GM19238 (cell line): ENCODE data around the gene CYSRT1.

Source experiments
- DNase-seq: peaks from one replicate; pipeline ENCODE4 v3.0.0; 2011; ENCODE audit warnings: low spot score; ENCODE audit not compliant: insufficient read length

Gene CYSRT1

GRCh38 chr9:137190315-137190856 lies 34.6 kb upstream of the CYSRT1 start:
- DNase-seq = no peak

DNA sequence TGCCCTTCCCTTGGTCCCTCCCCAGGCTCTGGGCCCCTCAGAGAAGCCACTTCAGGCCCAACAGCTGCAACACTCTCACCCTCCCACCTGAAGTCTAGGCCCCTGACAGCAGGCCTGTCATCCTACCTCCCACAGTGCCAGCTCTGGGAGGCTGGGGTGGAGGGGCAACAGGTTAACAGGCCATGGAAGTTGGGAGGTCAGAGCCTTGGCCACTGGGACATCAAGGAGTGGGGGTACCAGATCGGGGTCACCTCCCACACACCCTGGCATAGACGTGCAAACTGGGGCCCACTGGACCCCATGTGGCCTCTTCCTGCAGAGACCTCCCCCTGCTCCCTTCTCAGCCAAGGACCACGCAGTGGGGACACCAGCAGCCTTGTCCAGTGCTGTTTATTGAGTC lies 33.7 kb upstream of the CYSRT1 start:
- DNase-seq = no peak

DNA sequence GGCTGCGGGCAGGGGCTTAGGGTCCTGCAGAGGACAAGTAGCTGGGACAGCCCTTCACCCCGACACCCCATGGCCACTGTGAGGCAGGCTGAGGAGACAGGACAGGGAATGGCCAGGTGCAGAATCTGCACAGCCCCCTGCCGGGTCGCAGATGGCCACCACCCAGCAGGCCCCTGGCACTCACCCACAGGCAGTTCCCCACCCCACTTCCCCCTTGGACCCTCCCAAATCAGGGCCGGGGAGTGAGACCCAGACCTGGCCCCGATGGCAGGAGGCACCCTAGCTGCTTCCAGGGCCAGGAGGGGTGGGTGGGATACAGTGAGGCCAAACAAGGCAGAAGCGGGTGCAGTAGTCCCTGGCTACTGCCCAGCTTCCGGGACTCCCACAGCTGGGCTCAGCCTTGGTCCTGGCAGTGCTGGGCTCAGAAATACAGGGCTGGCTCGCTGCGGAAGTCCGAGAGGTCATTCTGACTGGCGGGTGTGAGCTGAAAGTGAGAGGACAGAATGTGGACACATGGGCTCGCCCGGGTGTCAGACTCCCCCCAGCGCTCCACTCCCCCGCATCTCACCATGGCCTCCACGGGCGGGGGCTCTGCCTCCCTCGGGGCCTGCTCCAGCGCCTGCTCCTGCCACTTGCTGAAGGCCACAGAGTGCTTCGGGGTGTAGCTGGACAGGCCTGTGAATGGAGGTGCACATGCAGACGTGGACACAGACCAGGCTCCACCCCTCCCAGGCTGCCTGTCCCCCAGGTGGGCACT lies 33.1 kb upstream of the CYSRT1 start:
- no peak for DNase-seq

- DNase-seq = no peak
These were observed 32.6 kb upstream of the CYSRT1 start for GRCh38 chr9:137192448-137192780.

DNA sequence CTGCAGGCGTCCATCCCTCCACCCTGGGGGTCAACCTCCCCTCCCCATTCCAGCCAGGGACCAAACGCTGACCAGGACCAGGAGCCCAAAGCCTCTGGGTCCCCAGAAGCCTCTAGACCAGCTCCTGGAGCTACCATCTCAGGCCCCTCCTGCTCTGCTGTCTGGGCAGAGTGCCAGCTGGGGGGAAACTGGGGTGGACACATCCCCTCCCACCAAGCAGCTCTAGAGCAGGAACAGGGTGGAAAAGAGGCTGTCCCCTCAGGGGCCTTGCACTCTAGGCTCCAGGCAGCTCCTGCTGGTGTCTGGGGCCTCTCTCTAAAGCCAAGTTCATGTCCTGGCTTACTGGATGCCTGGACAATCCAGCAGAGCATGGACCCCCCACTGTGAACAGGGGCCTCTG lies 32.1 kb upstream of the CYSRT1 start:
- DNase-seq = no peak

DNA sequence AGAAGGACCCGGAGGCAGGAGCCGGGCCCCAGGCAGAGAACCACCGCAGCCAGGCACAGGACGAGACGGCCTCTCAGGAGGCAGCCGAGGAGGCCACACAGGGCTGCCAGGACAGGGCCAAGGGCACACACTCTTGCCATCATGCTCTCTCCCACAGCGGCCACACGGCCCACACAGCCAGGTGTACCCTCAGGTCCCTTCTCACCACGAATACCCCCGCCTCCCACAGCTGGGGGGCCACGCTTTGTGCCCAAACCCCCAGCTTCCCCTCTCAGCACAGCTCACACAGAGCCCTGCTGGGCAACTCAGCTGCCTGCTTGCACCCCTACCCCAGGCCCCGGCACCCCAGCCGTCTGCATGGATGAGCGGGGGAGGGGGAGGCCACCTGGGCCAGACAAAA lies 31.2 kb upstream of the CYSRT1 start:
- DNase-seq = no peak

GRCh38 chr9:137194388-137194787 lies 30.6 kb upstream of the CYSRT1 start:
- DNase-seq = no peak

DNA sequence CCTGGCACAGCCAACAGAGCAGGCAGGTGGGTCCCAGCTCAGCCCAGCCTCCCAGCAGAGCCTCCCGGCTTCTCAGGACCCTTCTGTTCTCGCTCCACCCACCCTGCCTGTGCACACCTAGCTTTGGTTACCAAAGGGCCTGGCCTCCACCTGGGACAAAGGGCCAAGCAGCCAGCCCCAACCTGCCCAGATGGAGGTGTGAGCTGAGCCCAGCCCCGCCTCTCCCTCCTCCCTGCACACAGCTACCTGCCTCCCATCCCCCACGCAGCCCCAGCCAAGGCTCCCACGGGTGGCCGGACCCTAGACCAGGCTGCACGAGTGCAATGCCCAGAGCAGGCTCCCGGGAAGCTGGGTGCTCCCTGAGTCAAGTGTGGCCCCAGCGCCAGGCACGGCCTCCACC lies 30.1 kb upstream of the CYSRT1 start:
- DNase-seq = no peak

- DNase-seq = no peak
These were observed 29.3 kb upstream of the CYSRT1 start for GRCh38 chr9:137195525-137196220.

- DNase-seq = no peak
These were observed 26.7 kb upstream of the CYSRT1 start for GRCh38 chr9:137198051-137198901.

DNA sequence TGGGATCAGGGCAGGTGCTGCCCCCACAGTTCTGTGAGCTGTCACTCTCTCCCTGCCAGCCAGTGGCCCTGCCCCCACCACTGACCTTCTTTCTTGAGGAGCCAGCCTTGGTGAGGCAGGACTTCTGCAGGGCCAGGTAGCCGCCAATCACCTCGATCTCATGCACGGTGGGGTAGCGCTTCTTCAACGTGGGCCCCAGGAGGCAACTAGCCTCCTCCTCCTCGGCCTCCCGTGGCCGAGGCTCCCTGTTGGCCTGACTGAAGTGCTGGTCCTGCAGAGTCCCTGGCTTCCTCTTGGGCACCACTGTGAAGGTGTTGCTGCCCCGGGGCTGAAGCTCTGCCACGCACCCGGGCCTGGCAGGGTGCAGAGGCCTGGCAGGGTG lies 26.1 kb upstream of the CYSRT1 start:
- DNase-seq = no peak

DNA sequence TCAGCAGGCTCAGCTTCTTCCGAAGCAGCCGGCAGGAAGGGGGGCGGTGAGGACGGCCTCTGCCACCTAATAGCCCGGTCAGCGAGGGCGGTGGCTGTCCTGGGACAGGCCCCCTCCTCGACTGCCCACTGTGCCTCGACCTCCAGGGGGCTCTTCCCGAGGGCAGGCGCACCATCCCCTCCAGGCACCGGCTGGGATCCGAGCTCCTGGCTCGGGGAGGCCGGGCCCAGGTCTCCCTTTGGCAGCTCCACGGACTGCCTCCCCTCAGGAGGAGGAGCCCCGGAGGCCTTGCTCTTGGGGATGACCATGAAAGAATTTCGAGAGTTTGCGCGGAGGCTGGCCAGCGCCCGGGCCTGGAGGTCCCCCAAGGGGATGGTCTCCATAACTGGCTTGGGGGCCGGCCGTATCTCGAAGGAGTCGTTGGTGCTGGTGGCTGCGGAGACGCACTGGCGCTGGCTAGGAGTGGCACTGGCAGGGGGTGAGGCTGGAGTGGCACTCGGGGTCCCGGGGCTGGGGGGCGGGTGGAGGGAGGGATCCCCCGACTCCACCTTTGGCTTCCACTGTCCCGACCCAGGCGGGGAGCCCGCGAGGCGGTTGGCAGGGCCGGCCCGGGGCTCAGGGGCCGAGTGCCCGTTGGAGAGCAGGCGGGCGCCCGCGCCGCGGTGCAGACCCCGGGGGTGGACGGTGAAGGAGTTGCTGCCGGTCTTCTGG lies 25.4 kb upstream of the CYSRT1 start:
- no peak for DNase-seq

DNA sequence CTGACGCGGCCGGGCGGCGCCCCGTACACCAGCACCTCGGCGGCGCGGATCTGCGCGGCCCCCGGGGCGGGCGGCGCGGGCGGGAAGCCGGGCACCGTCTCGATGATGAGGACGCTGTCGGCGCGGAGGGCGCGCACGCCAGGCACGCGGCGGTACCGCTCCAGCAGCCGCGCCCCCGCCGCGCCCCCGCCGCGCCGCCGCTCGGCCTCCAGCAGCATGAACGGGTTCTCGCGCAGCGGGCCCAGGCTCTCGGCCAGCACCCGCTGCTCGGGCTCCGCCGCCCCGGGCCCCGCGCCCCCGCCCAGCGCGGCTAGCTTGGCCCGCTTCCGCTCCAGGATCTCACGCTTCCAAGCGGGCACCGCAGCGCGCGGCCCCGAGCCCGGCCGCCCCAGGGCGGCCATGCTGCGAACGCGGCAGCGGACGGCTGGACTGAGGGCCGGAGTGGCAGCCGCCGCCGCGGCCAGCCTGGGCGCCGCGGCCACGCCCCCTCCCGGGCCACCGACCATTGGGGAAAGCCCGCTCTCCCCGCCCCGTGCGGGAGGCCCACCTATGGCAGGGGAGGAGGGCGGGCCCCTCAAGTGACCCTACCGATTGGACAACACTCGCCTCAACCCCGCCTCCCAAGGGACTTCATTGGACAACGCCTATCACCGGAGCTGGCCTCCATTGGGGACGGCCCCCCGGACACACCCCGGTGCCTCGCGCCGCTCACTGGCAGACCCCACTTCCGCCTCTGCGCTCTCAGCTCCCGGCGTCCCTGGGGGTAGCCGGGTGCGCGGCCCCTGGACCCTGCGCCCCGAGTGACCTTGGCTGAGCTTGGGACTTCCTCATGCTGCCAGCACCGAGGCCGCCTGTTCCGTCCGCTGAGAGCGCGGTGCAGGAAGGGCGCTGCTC lies 24.4 kb upstream of the CYSRT1 start, which contains the start of gene TPRN:
Gene TPRN, minus strand, starts transcription at position 431 of the 894 bp plus-strand sequence. Its CDS starts 30 bp downstream, at position 401.
- peak; percentile 100 for DNase-seq

GRCh38 chr9:137201205-137201868 lies 23.6 kb upstream of the CYSRT1 start:
- DNase-seq = no peak

GRCh38 chr9:137202966-137203365 lies 22.0 kb upstream of the CYSRT1 start:
- DNase-seq = no peak

GRCh38 chr9:137204731-137205125 lies 20.2 kb upstream of the CYSRT1 start:
- DNase-seq = no peak

GRCh38 chr9:137205126-137206069 lies 19.6 kb upstream of the CYSRT1 start, which contains the start of the genes NDOR1 and TMEM203:
Gene NDOR1 (plus strand): TSS chr9:137205700. CDS start chr9:137205778, 78 bp downstream.
Gene TMEM203 (minus strand): TSS chr9:137205648. CDS start chr9:137205414, 234 bp downstream.
- DNase-seq = peak; percentile 99

DNA sequence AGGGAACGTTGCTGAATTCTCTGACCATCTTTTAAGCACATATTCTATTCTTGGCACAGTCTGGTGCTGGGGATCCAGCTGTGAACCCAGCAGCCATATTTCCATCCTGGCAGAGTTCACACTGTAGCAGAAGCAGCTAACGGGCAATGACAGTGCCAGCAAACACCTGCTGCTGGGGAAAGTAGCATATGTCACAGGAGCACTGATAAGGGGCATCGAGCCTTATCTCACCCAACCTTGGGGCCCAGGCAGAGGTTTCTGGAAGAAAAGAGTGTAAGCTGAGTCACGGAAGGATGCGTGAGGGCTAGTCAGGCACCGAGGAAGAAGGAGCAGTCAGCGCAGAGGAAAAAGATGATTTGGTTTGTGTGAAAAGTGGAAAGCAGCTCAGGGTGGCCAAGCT lies 18.4 kb upstream of the CYSRT1 start:
- DNase-seq = no peak
